Peyer's patch (tissue), 4 donors: ENCODE measurements around the gene MCF2L.

Source experiments
- CTCF ChIP-seq, 6 experiments: fragments of 450-650 bp in 4 of 6; fragments of 200-600 bp in 2 of 6; sonication (generic) in 1 of 6; IDR thresholded peaks; one replicate each; pipeline ENCODE4 v1.5.1; 2017 to 2019; ENCODE audit warnings: antibody characterized with exemption in 6 of 6, mild to moderate bottlenecking in 3 of 6, moderate library complexity in 1 of 6
- POLR2A ChIP-seq, 2 donors: fragments of 450-650 bp; IDR thresholded peaks; one replicate each; pipeline ENCODE4 v1.5.1; 2017; ENCODE audit warnings: antibody characterized with exemption in 2 of 2, mild to moderate bottlenecking in 2 of 2, moderate library complexity in 2 of 2

- TF ChIP-seq CTCF (IDR thresholded peaks at IDR 0.05), result no peak
- no peak for TF ChIP-seq POLR2A (IDR thresholded peaks at IDR 0.05)
Measured at GRCh38 chr13:113080361-113080831, 111.4 kb downstream of the MCF2L start.
